Measurements from ENCODE around the gene ASB4.
"Not testable (repeated sequence)": the region's sequence is repeated elsewhere in the genome, so short reads cannot be mapped to it uniquely, and the experiment has no call there.

ASB4 gene, protein sequence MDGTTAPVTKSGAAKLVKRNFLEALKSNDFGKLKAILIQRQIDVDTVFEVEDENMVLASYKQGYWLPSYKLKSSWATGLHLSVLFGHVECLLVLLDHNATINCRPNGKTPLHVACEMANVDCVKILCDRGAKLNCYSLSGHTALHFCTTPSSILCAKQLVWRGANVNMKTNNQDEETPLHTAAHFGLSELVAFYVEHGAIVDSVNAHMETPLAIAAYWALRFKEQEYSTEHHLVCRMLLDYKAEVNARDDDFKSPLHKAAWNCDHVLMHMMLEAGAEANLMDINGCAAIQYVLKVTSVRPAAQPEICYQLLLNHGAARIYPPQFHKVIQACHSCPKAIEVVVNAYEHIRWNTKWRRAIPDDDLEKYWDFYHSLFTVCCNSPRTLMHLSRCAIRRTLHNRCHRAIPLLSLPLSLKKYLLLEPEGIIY

DNA sequence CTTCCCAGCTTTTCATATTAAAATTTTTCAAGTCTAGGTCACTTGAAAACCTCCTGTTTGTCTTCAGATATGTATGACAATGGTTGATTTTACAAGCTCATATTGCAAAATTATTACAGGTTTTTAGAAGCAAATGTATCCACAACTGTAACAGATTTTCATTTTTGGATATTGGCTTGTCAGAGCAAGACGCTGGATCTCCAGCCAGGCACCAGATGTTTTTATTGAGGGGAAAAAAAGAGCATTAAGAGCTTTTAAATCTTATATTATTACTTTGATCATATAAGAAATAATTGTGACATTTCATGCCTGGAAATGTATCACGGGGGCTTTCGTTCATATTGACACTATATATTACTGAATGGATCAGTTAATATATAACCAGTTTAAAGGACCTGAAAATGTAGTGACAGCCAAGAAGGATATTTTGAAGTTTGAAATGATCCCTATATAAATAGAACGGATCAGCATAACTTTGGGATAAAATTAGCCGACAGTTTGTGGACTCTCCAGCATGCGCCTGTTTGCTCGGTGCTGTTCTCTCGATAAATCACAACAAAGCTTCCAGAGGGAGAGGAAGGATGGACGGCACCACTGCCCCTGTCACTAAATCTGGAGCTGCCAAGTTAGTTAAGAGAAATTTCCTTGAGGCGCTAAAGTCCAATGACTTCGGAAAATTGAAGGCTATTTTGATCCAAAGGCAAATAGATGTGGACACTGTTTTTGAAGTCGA, at the start of gene ASB4:
ASB4 (plus strand) TSS at position 553 of the 733 bp plus-strand sequence; CDS start at position 582, 29 bp downstream.
- DNase-seq (ENCODE audit: low spot score), result no peak

DNA sequence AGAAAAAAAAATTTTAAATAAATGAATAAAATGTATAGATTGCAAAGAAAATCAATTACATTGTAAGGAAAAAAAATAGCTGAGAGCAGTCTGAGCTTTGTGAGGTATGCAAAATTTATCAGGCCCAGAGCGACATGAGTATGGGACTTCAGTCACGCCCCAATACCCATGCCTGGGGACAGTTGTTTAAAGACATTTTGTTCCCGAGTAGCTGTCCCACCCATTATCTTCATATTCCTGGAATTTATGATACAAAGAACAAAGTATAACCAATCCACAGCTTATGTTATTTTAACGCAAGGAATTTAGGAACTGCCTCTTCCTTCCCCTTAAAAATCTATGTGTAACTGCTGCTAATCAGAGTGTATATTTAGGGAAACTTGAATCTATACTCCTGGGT, 49.3 kb upstream of the ASB4 start:
- DNase-seq (ENCODE audit: low spot score), result no peak

DNA sequence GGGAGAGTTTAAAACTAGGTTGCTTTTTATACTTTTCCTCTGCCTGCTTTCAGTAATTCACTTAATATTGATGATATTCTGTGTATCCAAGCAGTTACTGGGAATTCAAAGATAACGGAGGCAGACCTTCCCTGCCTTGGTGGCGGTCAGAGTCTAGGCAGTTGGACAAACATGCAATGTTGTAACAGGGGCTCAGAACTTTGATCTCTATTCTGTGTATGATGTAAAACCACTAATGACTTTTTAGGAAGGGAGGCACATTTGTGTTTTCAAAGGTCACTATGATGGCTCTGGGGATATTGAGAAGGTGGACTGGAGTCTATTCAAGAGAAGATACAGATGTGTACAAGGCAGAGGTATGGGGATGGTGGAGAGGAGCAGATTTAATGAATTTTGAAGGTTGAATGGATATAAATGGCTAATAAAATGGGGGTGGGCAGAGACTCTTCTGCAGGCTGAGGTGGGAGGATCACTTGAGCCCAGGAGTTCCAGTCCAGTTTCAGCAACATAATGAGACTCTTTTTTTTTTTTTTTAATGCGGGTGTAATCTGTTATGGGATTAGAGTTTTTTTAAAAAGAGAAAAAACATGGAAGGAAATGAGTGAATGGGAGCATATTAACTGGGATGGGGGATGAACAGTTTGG, 45.2 kb upstream of the ASB4 start:
- DNase-seq (ENCODE audit: low spot score), result peak; percentile 37

DNA sequence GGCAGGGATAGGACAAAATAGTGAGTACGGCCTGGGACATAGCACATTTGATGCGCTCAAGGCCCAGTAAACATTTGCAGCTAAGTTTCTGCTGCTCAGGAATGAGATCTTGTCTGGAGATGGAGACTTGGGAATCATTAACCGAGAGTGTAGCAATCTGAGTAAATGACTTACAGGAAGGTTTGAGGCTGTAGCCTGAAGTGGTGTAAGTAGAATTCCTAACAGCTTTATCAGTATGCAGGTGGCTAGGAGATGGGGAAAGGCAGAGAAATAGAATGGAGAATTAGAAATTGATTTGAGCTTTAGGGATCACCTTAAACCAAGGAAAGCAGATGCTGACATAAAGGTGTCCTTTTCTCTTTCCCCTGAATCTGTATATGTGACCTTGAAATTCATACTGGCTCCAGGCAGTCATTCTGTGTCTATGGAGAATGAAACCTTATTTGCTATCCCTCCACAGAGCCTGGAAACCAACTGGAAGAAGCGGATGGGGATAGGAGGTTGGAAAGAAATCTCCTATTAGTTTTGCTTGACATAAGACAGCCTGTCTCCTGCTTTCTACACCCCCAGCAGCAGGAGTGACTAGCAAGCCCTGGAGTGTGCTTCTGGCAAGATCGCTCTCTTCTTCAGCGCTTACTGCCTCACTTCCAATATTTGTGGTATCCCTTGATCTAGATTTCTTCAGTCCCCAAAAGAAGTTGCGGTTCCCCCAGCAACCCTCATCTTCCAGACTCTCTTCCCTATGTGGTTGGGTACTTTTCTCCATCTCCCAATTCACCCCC, 44.5 kb upstream of the ASB4 start:
- peak; percentile 21 for DNase-seq (ENCODE audit: low spot score)

DNA sequence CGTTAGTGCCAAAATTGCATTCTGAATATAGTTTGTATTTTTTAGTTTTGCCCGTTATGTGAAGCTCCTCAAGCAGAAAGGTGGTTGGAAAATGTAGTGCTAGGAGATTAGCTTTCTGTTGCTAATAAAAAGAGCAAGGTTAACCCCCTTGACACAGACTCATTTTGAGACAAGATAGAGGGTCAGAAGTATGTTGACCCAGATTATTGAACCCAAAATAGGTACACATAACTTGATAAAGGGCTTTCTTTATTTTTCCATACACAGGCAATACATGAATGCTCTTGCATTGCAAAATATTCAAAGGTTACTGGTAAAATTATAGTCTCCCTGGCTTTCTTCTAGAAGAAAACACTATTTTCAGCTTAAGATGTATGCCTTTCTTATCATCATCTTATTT, 40.9 kb upstream of the ASB4 start:
- DNase-seq (ENCODE audit: low spot score), result no peak

DNA sequence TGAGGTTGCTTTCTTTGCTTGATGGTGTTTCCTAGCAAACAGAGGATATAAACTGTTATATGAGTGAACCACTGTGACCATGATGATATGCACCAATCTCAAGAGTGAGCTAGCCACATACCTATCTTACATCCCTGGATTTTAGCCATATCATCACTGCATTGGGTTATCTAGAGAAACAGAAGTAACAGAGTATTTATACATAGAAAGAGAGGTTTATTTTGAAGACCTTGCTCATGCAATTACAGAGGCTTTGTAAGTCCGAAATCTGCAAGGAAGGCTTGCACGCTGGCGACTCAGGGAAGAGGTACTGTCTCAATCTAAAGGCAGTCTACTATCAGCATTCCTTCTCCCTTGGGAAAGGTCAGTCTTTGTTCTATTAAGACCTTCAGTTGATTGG, 39.1 kb upstream of the ASB4 start:
- no peak for DNase-seq (ENCODE audit: low spot score)

DNA sequence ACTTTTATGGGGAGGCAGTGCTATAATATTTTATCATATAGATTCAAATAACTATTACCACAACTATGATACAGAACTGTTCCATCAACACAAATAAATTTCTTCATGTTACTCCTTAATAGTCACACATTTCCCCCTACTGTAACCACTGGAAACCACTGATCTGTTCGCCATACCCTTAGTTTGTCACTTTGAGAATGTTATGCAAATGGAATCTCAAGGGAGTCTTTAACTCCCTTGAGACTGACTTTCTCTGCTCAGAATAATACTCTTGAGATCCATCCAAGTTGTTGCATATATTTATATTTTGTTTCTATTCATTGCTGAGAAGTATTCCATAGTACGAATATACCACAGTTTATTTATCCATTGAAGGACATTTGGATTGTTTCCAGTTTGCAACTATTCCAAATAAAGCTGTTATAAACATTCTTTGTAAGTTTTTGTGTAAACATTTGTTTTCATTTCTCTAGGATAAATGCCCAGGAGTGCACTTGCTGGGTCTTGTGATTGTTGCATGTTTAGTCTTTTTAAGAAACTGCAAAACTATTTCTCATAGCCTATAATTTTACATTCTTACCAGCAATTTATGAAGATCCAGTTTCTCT, 31.2 kb upstream of the ASB4 start:
- DNase-seq (ENCODE audit: low spot score), result no peak

DNA sequence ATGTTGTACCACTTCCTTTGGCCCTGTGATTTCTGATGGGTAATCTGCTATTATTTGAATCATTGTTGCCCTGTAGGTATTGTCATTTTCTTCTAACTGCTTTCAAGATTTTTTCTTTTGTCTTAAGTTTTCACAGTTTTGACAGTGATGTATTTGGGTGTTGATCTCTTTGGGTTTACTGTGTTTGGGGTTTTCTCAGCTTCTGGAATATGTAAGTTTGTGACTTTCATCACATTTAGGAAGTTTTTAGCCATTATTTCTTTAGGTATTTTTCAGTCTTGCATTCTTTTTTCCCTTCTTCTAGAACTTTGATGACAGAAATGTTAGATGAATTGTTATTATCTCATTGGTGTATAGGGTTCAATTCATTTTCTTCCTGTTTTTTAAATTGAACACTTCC, 27.8 kb upstream of the ASB4 start:
- DNase-seq (ENCODE audit: low spot score), result no peak

DNA sequence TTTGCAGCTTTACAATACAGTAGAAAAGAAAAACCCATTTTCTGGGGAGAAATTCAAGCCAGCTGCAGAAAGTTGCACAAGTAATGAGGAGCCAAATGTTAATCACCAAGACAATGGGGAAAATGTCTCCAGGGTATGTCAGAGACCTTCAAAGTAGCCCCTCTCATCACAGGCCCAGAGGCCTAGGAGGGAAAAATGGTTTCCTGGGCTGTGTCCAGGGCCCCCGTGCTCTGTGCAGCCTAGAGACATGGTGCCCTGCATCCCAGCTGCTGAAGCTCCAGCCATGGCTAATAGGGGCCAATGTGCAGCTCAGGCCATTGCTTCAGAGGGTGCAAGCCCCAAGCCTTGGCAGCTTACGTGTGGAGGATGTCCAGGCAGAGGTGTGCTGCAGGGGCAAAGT, 25.1 kb upstream of the ASB4 start:
- DNase-seq (ENCODE audit: low spot score), result not testable (repeated sequence)

DNA sequence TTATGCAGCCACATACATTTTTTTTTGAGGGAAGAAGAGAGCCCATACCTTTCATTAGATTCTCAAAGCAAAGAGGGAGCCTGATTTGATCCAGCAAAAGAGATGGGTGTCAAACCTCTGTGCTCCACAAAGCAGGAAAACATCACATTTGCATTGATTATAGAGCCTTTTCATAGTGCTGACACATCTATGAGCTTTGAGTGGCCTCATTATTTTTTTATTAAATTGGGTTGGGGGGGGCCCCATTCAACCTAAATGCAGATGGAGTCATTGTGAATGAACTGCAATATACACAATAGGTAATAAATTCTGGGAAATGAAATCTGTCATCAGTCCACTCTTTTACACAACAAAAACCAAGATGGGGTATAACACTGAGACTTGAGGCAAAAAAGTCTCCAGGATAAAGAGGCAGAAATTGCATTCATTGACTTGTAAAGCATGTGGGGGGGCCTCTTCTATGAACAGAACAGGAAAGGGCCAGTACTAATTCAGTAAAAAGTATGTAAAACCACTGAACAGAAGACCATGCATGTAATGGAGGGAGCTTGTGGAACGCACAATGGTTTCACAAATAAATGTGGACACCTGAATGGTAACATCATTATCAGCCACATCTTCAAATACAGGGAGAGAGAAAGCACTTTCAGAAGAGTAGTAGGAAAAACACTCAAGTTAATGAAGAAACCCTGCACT, 17.7 kb upstream of the ASB4 start:
- no peak for DNase-seq (ENCODE audit: low spot score)

DNA sequence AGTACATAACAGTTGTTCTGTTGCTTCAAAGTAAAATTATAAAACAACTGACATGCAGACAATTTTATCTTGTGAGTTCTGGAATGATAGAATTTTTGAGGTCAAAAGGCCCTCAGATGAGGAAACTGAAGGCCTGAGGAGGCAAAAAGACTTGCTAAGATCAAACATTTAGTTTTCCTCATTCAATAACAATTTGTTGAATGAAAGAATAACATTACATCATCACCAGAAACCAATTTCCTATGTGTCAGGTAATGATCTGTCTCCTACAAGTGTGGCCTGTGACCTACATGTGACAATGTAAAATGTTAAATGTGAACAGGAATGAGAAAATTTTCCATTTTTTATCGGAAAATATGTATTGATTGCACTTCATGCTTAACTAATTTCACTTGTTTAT, 16.6 kb upstream of the ASB4 start:
- DNase-seq (ENCODE audit: low spot score), result no peak

DNA sequence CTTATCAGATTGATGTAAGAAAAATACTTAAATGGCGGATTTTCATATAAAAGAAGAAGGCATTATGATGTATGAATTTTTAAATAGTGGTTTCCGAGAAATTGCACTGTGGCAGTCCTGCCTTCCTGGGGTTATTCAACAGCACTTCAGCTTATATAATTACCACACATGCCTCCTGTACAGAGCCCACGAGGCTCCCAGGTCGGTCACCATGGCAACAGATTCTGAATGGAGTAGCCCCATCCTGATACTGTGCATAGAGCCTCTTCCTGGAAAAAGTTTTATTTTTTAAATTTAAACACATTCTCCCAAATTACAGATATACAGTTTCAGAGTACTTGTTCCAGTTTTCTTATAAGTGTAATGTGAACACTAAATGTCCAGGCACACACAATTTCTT, 15.9 kb upstream of the ASB4 start:
- no peak for DNase-seq (ENCODE audit: low spot score)

DNA sequence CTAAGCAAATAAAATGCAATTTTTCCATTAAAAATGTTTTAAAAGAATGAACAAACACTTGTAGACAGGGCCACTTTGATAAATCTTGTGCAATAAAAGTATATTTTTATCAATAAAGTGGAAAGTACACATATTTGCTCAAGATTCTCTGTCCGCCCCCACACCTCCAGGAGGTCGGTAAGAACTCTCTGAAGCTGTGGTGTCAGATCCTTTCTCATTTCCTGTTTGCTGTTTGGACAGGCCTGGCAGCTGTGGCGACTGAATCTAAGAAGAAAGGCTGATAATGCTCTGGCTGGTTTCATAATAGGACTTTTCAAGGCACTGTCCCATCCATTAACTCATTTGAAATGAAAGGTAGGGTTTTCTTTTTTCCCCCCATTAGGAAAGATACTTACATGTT, 15.3 kb upstream of the ASB4 start:
- peak; percentile 25 for DNase-seq (ENCODE audit: low spot score)

DNA sequence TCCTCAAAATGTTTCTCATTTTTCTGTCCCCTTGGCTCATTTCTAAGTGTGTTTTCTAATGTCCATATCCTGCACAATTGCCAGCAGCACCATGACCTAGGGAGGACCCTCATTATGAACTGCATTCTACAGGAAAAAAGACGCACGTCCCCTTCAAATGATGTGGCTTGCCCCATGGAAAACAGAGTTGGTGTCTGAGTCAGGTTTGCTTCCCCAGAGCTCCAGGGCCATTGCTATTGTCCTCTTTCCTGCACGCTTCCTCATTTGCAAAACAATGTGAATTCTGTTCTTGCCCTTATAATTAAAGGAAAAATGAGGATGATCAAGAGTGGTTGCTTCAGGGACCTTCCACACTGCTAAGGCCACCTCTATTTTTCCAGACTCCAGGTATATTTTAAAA, 14.7 kb upstream of the ASB4 start:
- no peak for DNase-seq (ENCODE audit: low spot score)

DNA sequence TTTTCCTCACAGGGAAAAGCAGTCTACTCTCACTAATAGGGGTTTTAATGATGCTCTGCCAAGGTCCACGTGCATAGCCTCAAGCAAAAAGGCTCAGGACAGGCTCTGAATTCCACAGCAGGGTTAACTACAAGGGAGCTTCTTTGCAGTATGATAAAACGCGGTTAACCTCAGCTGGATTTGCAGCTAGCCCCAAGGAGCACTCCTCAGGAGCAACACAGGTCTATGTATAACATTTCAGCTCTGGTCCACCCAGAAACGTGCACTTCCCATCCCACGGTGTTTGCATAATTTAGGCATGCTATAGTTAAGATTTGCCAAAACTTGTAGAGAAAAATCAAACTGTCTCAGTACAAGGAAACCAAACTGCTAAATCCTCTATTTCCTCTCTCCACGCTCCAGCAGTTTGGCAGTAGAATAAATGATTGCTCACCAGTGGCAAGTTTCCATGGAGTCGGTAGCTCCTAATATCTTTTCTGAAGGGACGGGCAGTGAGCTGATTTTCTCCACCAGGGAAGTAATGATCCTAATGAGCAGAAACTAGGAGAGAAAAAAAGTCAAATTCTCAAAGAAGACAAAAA, 13.1 kb upstream of the ASB4 start:
- DNase-seq (ENCODE audit: low spot score), result no peak

DNA sequence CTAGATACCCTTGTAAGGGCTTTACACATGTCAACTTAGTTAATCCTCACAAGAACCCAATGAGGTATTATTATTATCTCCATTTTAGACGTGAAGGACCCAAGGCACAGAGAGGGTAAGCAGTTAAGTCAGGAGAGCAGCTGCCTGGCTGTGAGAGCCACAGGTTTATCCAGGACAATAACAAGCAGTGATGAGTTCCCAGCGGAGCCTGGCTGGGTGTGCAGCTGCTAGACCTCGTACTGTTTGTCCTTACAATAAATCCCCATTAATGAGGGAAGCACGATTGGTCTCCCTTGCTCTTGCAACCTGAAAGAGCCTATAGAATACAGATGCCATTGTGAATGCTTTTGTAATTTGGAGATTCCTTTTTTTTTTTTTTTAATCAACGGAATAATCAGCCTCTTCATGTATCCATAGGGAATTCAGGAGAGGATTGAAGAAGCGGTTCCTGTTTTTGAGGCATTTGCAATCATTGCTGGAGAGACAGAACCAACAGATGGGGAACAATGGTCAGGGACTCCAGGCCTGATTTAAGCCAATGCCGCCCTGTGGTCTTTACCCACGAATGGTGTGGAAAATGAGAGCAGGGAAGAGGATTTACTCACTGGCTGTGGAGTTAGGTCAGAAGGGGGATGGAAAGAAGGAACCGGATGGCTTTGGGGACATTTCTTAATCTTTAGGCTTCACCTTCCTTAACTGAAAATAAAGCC, 12.3 kb upstream of the ASB4 start:
- no peak for DNase-seq (ENCODE audit: low spot score)

DNA sequence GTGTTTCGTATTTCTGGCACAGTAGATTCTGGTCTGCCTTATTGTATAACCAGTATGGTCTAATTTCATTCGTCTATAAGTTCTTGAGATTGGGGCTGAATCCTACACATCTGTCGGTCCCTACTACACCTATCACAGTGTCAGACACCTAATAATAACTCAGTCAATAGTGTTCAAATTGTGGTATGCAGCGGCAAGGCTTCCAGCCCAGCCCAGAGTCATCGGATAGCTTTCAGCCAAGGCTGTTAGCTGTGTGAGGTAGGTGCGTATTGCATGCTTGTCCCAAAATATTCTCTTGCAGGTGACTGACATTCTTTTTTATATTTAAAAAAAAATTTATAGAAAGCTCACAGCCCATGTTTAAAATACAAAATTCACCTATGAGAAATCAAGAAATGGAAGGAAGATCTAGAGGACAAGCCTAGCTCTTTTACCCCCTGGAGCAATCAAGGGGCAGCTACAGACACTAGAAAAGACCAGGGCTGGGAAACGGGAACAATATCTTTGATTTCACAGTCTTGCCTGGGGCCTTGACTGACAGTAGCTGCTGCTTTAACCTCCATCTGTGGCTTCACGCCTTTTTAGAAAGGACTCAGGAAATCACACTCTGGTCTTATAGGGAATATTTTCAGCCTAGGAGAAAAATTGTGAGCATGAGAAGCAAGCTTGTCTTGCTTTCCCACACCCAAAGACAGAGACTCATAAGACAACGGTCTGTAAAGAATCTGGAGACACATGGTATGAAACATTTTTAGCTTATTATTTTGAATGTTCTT, 9.5 kb upstream of the ASB4 start:
- no peak for DNase-seq (ENCODE audit: low spot score)

DNA sequence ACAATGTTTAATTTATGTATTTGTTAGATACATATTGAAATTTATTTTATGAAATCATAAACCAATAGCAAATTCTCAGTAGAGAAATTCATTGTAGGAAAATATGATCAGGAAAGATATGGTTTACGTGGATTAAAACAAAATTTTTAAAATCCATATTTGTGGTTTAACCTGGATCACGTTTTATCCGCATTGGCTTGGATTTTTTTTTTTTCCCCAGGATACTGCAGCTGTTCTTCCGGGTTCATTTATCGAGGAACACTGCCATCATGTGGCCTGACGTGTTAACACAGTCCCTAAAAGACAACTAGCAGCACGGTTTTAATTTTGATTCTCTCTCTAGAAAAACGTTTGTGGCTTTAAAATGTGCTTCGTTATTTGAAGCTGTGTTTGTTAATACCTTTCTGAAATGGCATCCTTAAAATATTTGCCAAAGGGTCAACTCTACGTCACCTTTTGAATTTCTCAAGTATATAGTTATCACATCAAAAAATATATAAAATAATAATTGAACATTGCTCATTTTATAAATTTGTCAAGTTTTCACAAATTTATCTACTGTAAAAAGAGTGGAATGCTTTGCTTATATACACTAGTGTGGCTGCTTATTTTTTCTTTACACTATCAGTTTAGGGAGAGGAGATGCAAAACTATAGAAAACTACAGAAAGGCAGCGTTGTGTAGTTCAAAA, 8.7 kb upstream of the ASB4 start:
- no peak for DNase-seq (ENCODE audit: low spot score)

Data from HuH-7 (cell line).